ENCODE measurements around the gene NOC2L. TPM values are rescaled to one million over a fixed set of nuclear protein-coding genes. Genes with fewer than 3 reads are reported as not detected.

The NOC2L gene
- total RNA-seq, 1 experiment from 2014 or later: 130 TPM

GRCh38 chr1:906600-907420 lies 52.2 kb downstream of the NOC2L start:
- H3K27ac Mint-ChIP-seq: no peak overlapping the region
- H3K4me1 ChIP-seq (ENCODE audit: insufficient read depth, low read length): no peaks in the 10 kb centered on the region
- TF ChIP-seq, protein P1, sequence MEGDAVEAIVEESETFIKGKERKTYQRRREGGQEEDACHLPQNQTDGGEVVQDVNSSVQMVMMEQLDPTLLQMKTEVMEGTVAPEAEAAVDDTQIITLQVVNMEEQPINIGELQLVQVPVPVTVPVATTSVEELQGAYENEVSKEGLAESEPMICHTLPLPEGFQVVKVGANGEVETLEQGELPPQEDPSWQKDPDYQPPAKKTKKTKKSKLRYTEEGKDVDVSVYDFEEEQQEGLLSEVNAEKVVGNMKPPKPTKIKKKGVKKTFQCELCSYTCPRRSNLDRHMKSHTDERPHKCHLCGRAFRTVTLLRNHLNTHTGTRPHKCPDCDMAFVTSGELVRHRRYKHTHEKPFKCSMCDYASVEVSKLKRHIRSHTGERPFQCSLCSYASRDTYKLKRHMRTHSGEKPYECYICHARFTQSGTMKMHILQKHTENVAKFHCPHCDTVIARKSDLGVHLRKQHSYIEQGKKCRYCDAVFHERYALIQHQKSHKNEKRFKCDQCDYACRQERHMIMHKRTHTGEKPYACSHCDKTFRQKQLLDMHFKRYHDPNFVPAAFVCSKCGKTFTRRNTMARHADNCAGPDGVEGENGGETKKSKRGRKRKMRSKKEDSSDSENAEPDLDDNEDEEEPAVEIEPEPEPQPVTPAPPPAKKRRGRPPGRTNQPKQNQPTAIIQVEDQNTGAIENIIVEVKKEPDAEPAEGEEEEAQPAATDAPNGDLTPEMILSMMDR (conservative IDR thresholded peaks at IDR 0.05): no peak
- peaks cover 3 to 8% (median 4%) of the 10 kb centered on the region in 3 experiments; a peak in 3 of 7 replicates for H3K36me3 Mint-ChIP-seq (ENCODE audit: insufficient read depth in 1 of 3, low read depth in 3 of 3)
- H3K4me2 ChIP-seq (ENCODE audit: insufficient read depth, insufficient read length, low read length): no peak overlapping the region
- no peak overlapping the region for H3T11ph ChIP-seq (ENCODE audit: low read length)
- H2BK20ac ChIP-seq (ENCODE audit: low read depth, low read length, poor library complexity, severe bottlenecking): no peak overlapping the region
- no peaks in the 10 kb centered on the region for H3K79me1 ChIP-seq (ENCODE audit: insufficient read depth, low read depth, low read length, poor library complexity, severe bottlenecking)
- no peak overlapping the region for H2BK12ac ChIP-seq (ENCODE audit: insufficient read length, low read depth, low read length)
- H3K27me3 Mint-ChIP-seq (ENCODE audit: low read depth): peaks cover 73% of the 10 kb centered on the region
- H3K27ac ChIP-seq (ENCODE audit: insufficient read length, low read depth, low read length): no peak overlapping the region
- peaks cover 2 to 3% of the 10 kb centered on the region in 2 experiments; a peak in 3 of 5 replicates for H3K9me3 Mint-ChIP-seq
- no peak overlapping the region for H3K18ac ChIP-seq (ENCODE audit: insufficient read length, low read depth, low read length)
- no peak overlapping the region for H2BK15ac ChIP-seq (ENCODE audit: low read depth, low read length)
- H3K4me1 Mint-ChIP-seq: peaks cover 6 to 11% of the 10 kb centered on the region in 2 experiments
- no peaks in the 10 kb centered on the region for H4K20me1 ChIP-seq (ENCODE audit: control insufficient read depth, insufficient read depth, insufficient read length)
- no peak overlapping the region for H2AK5ac ChIP-seq (ENCODE audit: insufficient read length, low read length)
- H3K9ac ChIP-seq (ENCODE audit: extremely low read depth, insufficient read length, low read length): no peak overlapping the region
- no peak overlapping the region for H2BK120ac ChIP-seq (ENCODE audit: low read depth, low read length, poor library complexity, severe bottlenecking)
- H4K91ac ChIP-seq (ENCODE audit: insufficient read length, low read depth, low read length): no peak overlapping the region
- H3K4me3 Mint-ChIP-seq: peak overlapping the region in 1 of 2 experiments; percentile 42; a peak in 1 of 5 replicates
- no peak overlapping the region for H3K23ac ChIP-seq (ENCODE audit: insufficient read length, low read depth, low read length)
- no peaks in the 10 kb centered on the region for H3K79me2 ChIP-seq (ENCODE audit: insufficient read depth, low read length)
- DNase-seq: peak; percentile 28
- no peak overlapping the region for H3K56ac ChIP-seq (ENCODE audit: insufficient read length, low read depth, low read length)
- H3K14ac ChIP-seq (ENCODE audit: insufficient read depth, low read length): no peak overlapping the region
- no peaks in the 10 kb centered on the region for H3K9me3 ChIP-seq (ENCODE audit: control insufficient read depth, low read depth, low read length)
- H4K8ac ChIP-seq (replicated peaks; ENCODE audit: insufficient read length, low read depth, low read length): no peak overlapping the region
- no peak overlapping the region for H3K4ac ChIP-seq (ENCODE audit: low read depth, low read length)
- H4K5ac ChIP-seq (ENCODE audit: insufficient read length, low read depth, low read length): no peak overlapping the region
- H3K23me2 ChIP-seq (ENCODE audit: insufficient read length, low read depth, low read length, poor library complexity, severe bottlenecking): peaks cover 6% of the 10 kb centered on the region
- no peak overlapping the region for H2AFZ ChIP-seq (ENCODE audit: low read length)
- H3K27me3 ChIP-seq (ENCODE audit: insufficient read depth, low read length): peaks cover 19% of the 10 kb centered on the region; the same call in 1 of the 2 replicates
- WGBS (ENCODE audit: extremely low coverage, insufficient read length, low lambda C conversion rate): no CpG with 5 or more reads among the region's 20 CpGs
- no peak overlapping the region for H2BK5ac ChIP-seq (ENCODE audit: insufficient read length, low read length)

All from H9 (cell line).